Measurements from ENCODE around the gene NOS2. TPM values are rescaled to one million over a fixed set of nuclear protein-coding genes. Genes with fewer than 3 reads are reported as not detected.

Gene NOS2
- polyA plus RNA-seq, 1 experiment: not detected

GRCh38 chr17:27783440-27784350 lies 16.6 kb downstream of the NOS2 start:
- Histone ChIP-seq H3K27ac (ENCODE audit: low read depth, low read length) (no peak overlapping the region), H3K4me3 (ENCODE audit: low read depth, low read length) (no peak overlapping the region), H3K9me3 (ENCODE audit: control insufficient read depth, insufficient read depth, low read length) (no peaks in the 10 kb centered on the region; the same call in 1 of the 2 replicates), H3K27me3 (ENCODE audit: control insufficient read depth, insufficient read depth, low read length) (peaks cover 4% of the 10 kb centered on the region)
- TF ChIP-seq, protein P1, sequence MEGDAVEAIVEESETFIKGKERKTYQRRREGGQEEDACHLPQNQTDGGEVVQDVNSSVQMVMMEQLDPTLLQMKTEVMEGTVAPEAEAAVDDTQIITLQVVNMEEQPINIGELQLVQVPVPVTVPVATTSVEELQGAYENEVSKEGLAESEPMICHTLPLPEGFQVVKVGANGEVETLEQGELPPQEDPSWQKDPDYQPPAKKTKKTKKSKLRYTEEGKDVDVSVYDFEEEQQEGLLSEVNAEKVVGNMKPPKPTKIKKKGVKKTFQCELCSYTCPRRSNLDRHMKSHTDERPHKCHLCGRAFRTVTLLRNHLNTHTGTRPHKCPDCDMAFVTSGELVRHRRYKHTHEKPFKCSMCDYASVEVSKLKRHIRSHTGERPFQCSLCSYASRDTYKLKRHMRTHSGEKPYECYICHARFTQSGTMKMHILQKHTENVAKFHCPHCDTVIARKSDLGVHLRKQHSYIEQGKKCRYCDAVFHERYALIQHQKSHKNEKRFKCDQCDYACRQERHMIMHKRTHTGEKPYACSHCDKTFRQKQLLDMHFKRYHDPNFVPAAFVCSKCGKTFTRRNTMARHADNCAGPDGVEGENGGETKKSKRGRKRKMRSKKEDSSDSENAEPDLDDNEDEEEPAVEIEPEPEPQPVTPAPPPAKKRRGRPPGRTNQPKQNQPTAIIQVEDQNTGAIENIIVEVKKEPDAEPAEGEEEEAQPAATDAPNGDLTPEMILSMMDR (IDR thresholded peaks at IDR 0.05; ENCODE audit: low read depth, low read length): no peak
- ChIA-PET CTCF (interaction anchor here (1.0 kb wide), 1 partner anchor 22 kb away, joined by 3 read pairs; no protein-coding TSS in a partner anchor), POLR2A (no interaction called here)
- no peak for DNase-seq (ENCODE audit: low read depth, low spot score)

DNA sequence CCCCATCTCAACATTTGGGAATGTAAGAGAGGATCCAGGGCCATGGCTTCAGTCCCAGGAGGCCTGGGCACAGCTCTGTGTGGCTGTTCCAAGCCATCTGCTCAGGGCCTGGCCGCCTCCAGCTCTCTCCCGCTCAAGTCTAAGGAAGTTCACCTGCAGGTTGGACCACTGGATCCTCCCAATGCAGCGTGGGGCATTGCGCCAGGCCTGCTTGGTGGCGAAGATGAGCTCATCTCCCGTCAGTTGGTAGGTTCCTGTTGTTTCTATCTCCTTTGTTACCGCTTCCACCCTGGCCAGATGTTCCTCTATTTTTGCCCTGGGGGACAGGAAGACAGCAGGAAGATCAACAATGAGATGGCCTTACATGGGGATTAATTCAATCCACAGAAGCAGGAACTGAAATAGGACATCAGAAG lies 17.5 kb downstream of the NOS2 start:
- DNase-seq (ENCODE audit: low read depth, low spot score): no peak
- H3K9me3 ChIP-seq (ENCODE audit: control insufficient read depth, insufficient read depth, low read length): no peaks in the 10 kb centered on the region; the same call in 1 of the 2 replicates
- CTCF ChIA-PET: no interaction called here
- peaks cover 4% of the 10 kb centered on the region for H3K27me3 ChIP-seq (ENCODE audit: control insufficient read depth, insufficient read depth, low read length)
- POLR2A ChIA-PET: no interaction called here
- no peak overlapping the region for H3K27ac ChIP-seq (ENCODE audit: low read depth, low read length)
- TF ChIP-seq, protein P1 (IDR thresholded peaks at IDR 0.05; ENCODE audit: low read depth, low read length): no peak
- H3K4me3 ChIP-seq (ENCODE audit: low read depth, low read length): no peak overlapping the region

DNA sequence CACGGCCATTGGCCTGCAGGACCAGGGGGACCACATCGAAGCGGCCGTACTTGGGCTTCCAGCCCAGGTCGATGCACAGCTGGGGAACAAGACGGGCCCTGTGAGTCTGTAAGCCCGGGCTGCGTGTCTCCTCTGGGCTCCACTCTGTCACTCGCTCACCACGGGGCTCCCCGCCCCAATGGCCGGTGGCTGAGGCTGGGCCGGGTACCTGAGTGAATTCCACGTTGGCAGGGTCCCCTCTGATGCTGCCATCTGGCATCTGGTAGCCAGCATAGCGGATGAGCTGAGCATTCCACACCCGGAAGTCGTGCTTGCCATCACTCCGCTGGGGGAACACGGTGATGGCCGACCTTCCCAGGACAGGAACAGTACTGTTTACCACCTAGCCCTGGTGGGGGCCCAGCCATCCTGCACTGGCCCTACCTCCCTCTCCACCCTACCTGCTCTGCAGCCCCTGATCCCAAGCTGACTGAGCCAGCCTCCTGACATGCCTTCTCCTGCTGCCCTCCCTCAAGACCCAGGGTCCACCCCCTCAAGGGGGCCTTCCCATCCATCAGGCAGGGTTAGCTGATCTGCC lies 19.4 kb downstream of the NOS2 start:
- ChIA-PET CTCF (interaction anchor here (0.9 to 1.2 kb wide), 2 partner anchors 21 to 24 kb away, joined by 3 read pairs; no protein-coding TSS in a partner anchor), POLR2A (no interaction called here)
- DNase-seq (ENCODE audit: low read depth, low spot score): no peak
- no peak overlapping the region for H3K4me3 ChIP-seq (ENCODE audit: low read depth, low read length)
- peaks cover 4% of the 10 kb centered on the region for H3K27me3 ChIP-seq (ENCODE audit: control insufficient read depth, insufficient read depth, low read length)
- no peak overlapping the region for H3K27ac ChIP-seq (ENCODE audit: low read depth, low read length)
- TF ChIP-seq, protein P1 (IDR thresholded peaks at IDR 0.05; ENCODE audit: low read depth, low read length): no peak
- no peaks in the 10 kb centered on the region; the same call in 1 of the 2 replicates for H3K9me3 ChIP-seq (ENCODE audit: control insufficient read depth, insufficient read depth, low read length)

GRCh38 chr17:27780092-27780827 lies 20.1 kb downstream of the NOS2 start:
- CTCF ChIA-PET: interaction anchor here (1.4 kb wide), 1 partner anchor 25 kb away, joined by 5 read pairs; no protein-coding TSS in a partner anchor
- H3K27ac ChIP-seq (ENCODE audit: low read depth, low read length): no peak overlapping the region
- H3K9me3 ChIP-seq (ENCODE audit: control insufficient read depth, insufficient read depth, low read length): no peaks in the 10 kb centered on the region; the same call in 1 of the 2 replicates
- H3K27me3 ChIP-seq (ENCODE audit: control insufficient read depth, insufficient read depth, low read length): peaks cover 2% of the 10 kb centered on the region
- DNase-seq (ENCODE audit: low read depth, low spot score): no peak
- TF ChIP-seq, protein P1 (IDR thresholded peaks at IDR 0.05; ENCODE audit: low read depth, low read length): no peak
- H3K4me3 ChIP-seq (ENCODE audit: low read depth, low read length): no peak overlapping the region
- POLR2A ChIA-PET: no interaction called here

Measured in AG04450 (cell line).